Osteoblast (primary cell): Measurements from ENCODE around the gene SOX21. TPM values are rescaled to one million over a fixed set of nuclear protein-coding genes. Genes with fewer than 3 reads are reported as not detected.

Experiments
- DNase-seq: peaks from one replicate; pipeline ENCODE4 v3.0.0; 2011; ENCODE audit warnings: low spot score, mixed read lengths; ENCODE audit not compliant: insufficient read length; ENCODE audit errors: missing footprints
- H2AFZ ChIP-seq: 2 replicates; pipeline ENCODE4 v1.6.0; 2011; ENCODE audit warnings: mild to moderate bottlenecking, low read length
- H3K27ac ChIP-seq: 2 replicates; pipeline ENCODE4 v1.5.1; 2011; ENCODE audit warnings: mild to moderate bottlenecking, low read depth, low read length, moderate library complexity
- H3K27me3 ChIP-seq: 2 replicates; pipeline ENCODE4 v1.6.0; 2012; ENCODE audit warnings: mild to moderate bottlenecking, control low read depth, inconsistent platforms, low read length, moderate library complexity; ENCODE audit not compliant: insufficient read depth
- H3K36me3 ChIP-seq: 2 replicates; pipeline ENCODE4 v1.5.1; 2011; ENCODE audit warnings: mild to moderate bottlenecking, low read length, control low read depth, moderate library complexity; ENCODE audit not compliant: insufficient read depth
- H3K4me1 ChIP-seq: 2 replicates; pipeline ENCODE4 v1.5.1; 2011; ENCODE audit warnings: mild to moderate bottlenecking, low read length, control low read depth, moderate library complexity; ENCODE audit not compliant: insufficient read depth
- H3K4me2 ChIP-seq: 2 replicates; pipeline ENCODE4 v1.6.0; 2011; ENCODE audit warnings: mild to moderate bottlenecking, low read length; ENCODE audit not compliant: insufficient read depth
- H3K4me3 ChIP-seq: fragments of 200-600 bp; sonication (generic); 3 replicates; pipeline ENCODE4 v1.5.1; 2012; ENCODE audit warnings: mild to moderate bottlenecking, low read length, inconsistent platforms; ENCODE audit not compliant: insufficient read depth
- H3K79me2 ChIP-seq: 2 replicates; pipeline ENCODE4 v1.6.0; 2012; ENCODE audit warnings: mild to moderate bottlenecking, low read length, control low read depth, inconsistent platforms; ENCODE audit not compliant: insufficient read depth
- H3K9me3 ChIP-seq: 2 replicates; pipeline ENCODE4 v1.5.1; 2011; ENCODE audit warnings: low read depth, low read length, control low read depth
- H4K20me1 ChIP-seq: 2 replicates; pipeline ENCODE4 v1.6.0; 2012; ENCODE audit warnings: mild to moderate bottlenecking, low read length, control low read depth; ENCODE audit not compliant: insufficient read depth
- small RNA-seq: library from RNA; depleted of rRNA; stranded (forward); fragments of <200 nt; gene quantifications from one replicate; pipeline ENCODE3, GENCODE V24; 2012
- total RNA-seq: library from RNA; depleted of rRNA; stranded (reverse); fragments of >200 nt; gene quantifications from 2 replicates; pipeline ENCODE4 v1.2.3, GENCODE V29; 2012
- TF ChIP-seq, protein P1 (sequence below): IDR thresholded peaks from 2 replicates; pipeline ENCODE4 v1.5.1; 2011; ENCODE audit warnings: mild to moderate bottlenecking, low read depth, low read length, moderate library complexity; ENCODE audit errors: extremely low read depth

SOX21 gene
- total RNA-seq, 1 donor, result not detected

DNA sequence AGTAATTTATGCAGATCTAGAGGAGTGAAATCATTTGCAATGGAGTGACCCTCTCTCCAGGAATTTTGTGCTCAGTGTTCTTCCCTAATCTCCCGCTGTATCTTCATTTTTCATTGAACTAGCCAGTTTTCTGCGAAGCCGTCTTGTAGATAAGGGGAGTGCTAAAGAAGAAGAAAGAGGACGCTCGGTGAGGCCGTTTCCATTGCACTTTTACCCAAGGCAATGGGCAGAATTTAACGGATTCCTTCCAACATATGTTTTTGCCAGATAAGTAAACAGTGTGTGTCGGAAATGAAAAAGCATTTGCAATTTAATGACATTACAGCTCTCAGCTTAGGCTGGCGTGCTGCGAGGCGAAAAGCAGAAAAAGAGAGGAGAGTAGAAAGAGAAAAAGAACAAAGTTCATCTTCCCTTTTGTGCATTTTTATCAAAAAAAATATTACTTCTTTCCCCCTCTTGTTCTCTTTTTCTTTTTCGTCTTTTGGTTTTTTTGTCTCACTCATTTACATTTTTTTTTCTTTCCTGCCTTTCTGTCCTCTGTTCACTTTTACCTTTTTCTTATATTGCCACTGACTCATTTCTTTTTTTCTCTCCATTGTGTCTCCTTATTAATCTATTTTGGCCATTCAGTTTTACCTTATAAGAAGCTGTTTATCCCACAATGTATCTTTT, 49.9 kb downstream of the SOX21 start:
- Histone ChIP-seq H3K79me2 (no peaks in the 10 kb centered on the region), H3K27ac (no peak overlapping the region), H3K36me3 (no peaks in the 10 kb centered on the region), H2AFZ (no peak overlapping the region), H3K4me3 (no peak overlapping the region), H3K4me1 (no peaks in the 10 kb centered on the region), H3K27me3 (peaks cover 49% of the 10 kb centered on the region), H4K20me1 (no peaks in the 10 kb centered on the region), H3K4me2 (no peak overlapping the region), H3K9me3 (no peaks in the 10 kb centered on the region)
- TF ChIP-seq, protein P1, sequence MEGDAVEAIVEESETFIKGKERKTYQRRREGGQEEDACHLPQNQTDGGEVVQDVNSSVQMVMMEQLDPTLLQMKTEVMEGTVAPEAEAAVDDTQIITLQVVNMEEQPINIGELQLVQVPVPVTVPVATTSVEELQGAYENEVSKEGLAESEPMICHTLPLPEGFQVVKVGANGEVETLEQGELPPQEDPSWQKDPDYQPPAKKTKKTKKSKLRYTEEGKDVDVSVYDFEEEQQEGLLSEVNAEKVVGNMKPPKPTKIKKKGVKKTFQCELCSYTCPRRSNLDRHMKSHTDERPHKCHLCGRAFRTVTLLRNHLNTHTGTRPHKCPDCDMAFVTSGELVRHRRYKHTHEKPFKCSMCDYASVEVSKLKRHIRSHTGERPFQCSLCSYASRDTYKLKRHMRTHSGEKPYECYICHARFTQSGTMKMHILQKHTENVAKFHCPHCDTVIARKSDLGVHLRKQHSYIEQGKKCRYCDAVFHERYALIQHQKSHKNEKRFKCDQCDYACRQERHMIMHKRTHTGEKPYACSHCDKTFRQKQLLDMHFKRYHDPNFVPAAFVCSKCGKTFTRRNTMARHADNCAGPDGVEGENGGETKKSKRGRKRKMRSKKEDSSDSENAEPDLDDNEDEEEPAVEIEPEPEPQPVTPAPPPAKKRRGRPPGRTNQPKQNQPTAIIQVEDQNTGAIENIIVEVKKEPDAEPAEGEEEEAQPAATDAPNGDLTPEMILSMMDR, result no peak
- no peak for DNase-seq

GRCh38 chr13:94661406-94661805, 50.9 kb downstream of the SOX21 start:
- TF ChIP-seq, protein P1, result no peak
- H4K20me1 ChIP-seq, result no peaks in the 10 kb centered on the region
- H3K27ac ChIP-seq, result no peak overlapping the region
- no peak overlapping the region for H3K4me3 ChIP-seq
- H3K27me3 ChIP-seq, result peaks cover 49% of the 10 kb centered on the region
- no peaks in the 10 kb centered on the region for H3K36me3 ChIP-seq
- H3K4me2 ChIP-seq, result no peak overlapping the region
- no peaks in the 10 kb centered on the region for H3K79me2 ChIP-seq
- H3K4me1 ChIP-seq, result peaks cover 8% of the 10 kb centered on the region
- no peak overlapping the region for H2AFZ ChIP-seq
- no peaks in the 10 kb centered on the region for H3K9me3 ChIP-seq
- DNase-seq, result no peak

- H3K4me3 ChIP-seq, result no peak overlapping the region
- H3K27me3 ChIP-seq, result peaks cover 49% of the 10 kb centered on the region
- no peaks in the 10 kb centered on the region for H3K36me3 ChIP-seq
- H3K9me3 ChIP-seq, result no peaks in the 10 kb centered on the region
- peak overlapping the region; percentile 47 for H3K4me2 ChIP-seq
- TF ChIP-seq, protein P1, result peak; percentile 51
- H3K27ac ChIP-seq, result no peak overlapping the region
- no peak overlapping the region for H2AFZ ChIP-seq
- DNase-seq, result no peak
- H4K20me1 ChIP-seq, result no peaks in the 10 kb centered on the region
- no peaks in the 10 kb centered on the region for H3K79me2 ChIP-seq
- H3K4me1 ChIP-seq, result peaks cover 11% of the 10 kb centered on the region
Measured at GRCh38 chr13:94660695-94661326, 51.5 kb downstream of the SOX21 start.

Small RNAs within 50 kb of the gene (small RNA-seq; reads per million reads assigned to genes)
- not detected for gene RN7SL585P

Other genes starting within 250 kb of the SOX21 start
- under 0.01 and 0.29 TPM in 2 replicates for gene DCT, start 232.9 kb downstream of the SOX21 start, total RNA-seq
- gene TGDS, start 116.4 kb downstream of the SOX21 start, total RNA-seq, result 11.9 and 13.3 TPM in 2 replicates
- gene GPR180, start 110.7 kb downstream of the SOX21 start, total RNA-seq, result 8.7 and 9.4 TPM in 2 replicates